K562 (cell line): ENCODE data around the gene CEP76. TPM values are rescaled to one million over a fixed set of nuclear protein-coding genes. Genes with fewer than 3 reads are reported as not detected.

Experiments
- CTBP1 ChIP-seq: fragments of 450-650 bp; IDR thresholded peaks from 2 replicates; pipeline ENCODE4 v1.6.1; 2016; ENCODE audit warnings: borderline replicate concordance
- DDX20 ChIP-seq: fragments of 450-650 bp; IDR thresholded peaks from 2 replicates; pipeline ENCODE4 v1.6.1; 2016; ENCODE audit warnings: missing genetic modification characterization, low read depth, mild to moderate bottlenecking, missing compliant biosample characterization, moderate library complexity
- EZH2 ChIP-seq: IDR thresholded peaks from 2 replicates; pipeline ENCODE4 v1.6.1; 2012; ENCODE audit warnings: low read depth, mild to moderate bottlenecking, inconsistent platforms, low read length, borderline replicate concordance
- GTF2F1 ChIP-seq: IDR thresholded peaks from 2 replicates; pipeline ENCODE4 v1.6.1; 2011; ENCODE audit warnings: low read depth, low read length, improper control_type of control experiment
- HDGF ChIP-seq: fragments of 450-650 bp; IDR thresholded peaks from 2 replicates; pipeline ENCODE4 v1.6.1; 2016
- KDM2B ChIP-seq: fragments of 250-450 bp; sonication (Bioruptor Pico); IDR thresholded peaks from 2 replicates; pipeline ENCODE4 v1.8.0; 2021; ENCODE audit warnings: mild to moderate bottlenecking, moderate library complexity
- MAZ ChIP-seq, 2 experiments: fragments of 450-650 bp in 1 of 2; sonication (generic) in 1 of 2; formaldehyde crosslinking; IDR thresholded peaks in 1 of 2; conservative IDR thresholded peaks in 1 of 2; 2 replicates each; pipeline versions ENCODE4 v1.4.0 to v1.5.0; 2020; ENCODE audit warnings: mild to moderate bottlenecking in 1 of 2, missing genetic modification reagents in 1 of 2
- SMARCB1 ChIP-seq: IDR thresholded peaks from 2 replicates; pipeline ENCODE4 v1.6.1; 2011; ENCODE audit warnings: improper control_type of control experiment, low read depth; ENCODE audit not compliant: insufficient read length
- TARDBP ChIP-seq: fragments of 450-650 bp; IDR thresholded peaks from 2 replicates; pipeline ENCODE4 v1.6.1; 2016
- TOE1 ChIP-seq, 2 experiments: fragments of 450-650 bp in 1 of 2; sonication (generic) in 1 of 2; formaldehyde crosslinking in 1 of 2; IDR thresholded peaks; 2 replicates each; pipeline versions ENCODE4 v1.7.1 to v1.8.0; 2016 to 2022; ENCODE audit warnings: borderline replicate concordance in 2 of 2, mild to moderate bottlenecking in 2 of 2, antibody characterized with exemption in 1 of 2, inconsistent platforms in 1 of 2, low read depth in 1 of 2, missing genetic modification reagents in 1 of 2, moderate library complexity in 1 of 2
- ZBTB7A ChIP-seq: IDR thresholded peaks from 2 replicates; pipeline ENCODE4 v1.6.1; 2011; ENCODE audit warnings: low read depth, mild to moderate bottlenecking, low read length, moderate library complexity, borderline replicate concordance; ENCODE audit not compliant: control insufficient read depth
- ZC3H11A ChIP-seq: IDR thresholded peaks from 2 replicates; pipeline ENCODE4 v1.6.1; 2012; ENCODE audit warnings: low read depth, low read length, improper control_type of control experiment
- ZKSCAN3 ChIP-seq: fragments of 250-450 bp; sonication (Bioruptor Pico); IDR thresholded peaks from 2 replicates; pipeline ENCODE4 v1.4.0; 2020
- polyA plus RNA-seq, 8 experiments: library from polyadenylated mRNA; depleted of rRNA in 4 of 8; stranded (reverse) in 5 of 8; unstranded in 3 of 8; fragments of >200 nt; fragmentation: Nextera tagmentation in 2 of 8; fragmentation: Illumina TruSeq in 1 of 8; extraction: Ambion mirVana in 2 of 8; extraction: Trizol in 1 of 8; gene quantifications; 2 replicates each; pipeline versions ENCODE4 v1.2.1 to v1.2.3, GENCODE V29; 2011 to 2014; ENCODE audit warnings: inconsistent platforms in 1 of 8, missing spikeins in 1 of 8
- total RNA-seq, 7 experiments: library from RNA; depleted of rRNA in 6 of 7; stranded (reverse); fragments of >200 nt in 6 of 7; fragmentation: Illumina TruSeq in 2 of 7; extraction: Trizol in 2 of 7; gene quantifications; 2 replicates each; pipeline versions ENCODE4 v1.2.1 to v1.2.3, GENCODE V29; 2011 to 2021; ENCODE audit warnings: low replicate concordance in 1 of 7
- TF ChIP-seq, protein P1 (sequence below): sonication (generic); formaldehyde crosslinking; IDR thresholded peaks from 2 replicates; pipeline ENCODE4 v1.8.1; 2023; ENCODE audit warnings: missing genetic modification reagents, mild to moderate bottlenecking, borderline replicate concordance
- TF ChIP-seq, protein P2 (sequence below), 2 experiments: IDR thresholded peaks; 2 replicates each; pipeline ENCODE4 v1.6.1; 2012; ENCODE audit warnings: improper control_type of control experiment in 2 of 2, low read depth in 2 of 2, low read length in 2 of 2, borderline replicate concordance in 1 of 2

Gene CEP76
- total and polyA plus RNA-seq, 9 of the 15 experiments (the other 6 are each of a cell fraction or from before 2014, with no cell fraction given) = 5.3 to 27.3 (median 19.3) TPM

GRCh38 chr18:12702221-12703095, at the start of gene CEP76, which contains the start of gene PSMG2 (continued):
- TF ChIP-seq TOE1 (IDR thresholded peaks at IDR 0.05; ENCODE audit: borderline replicate concordance) (peak; percentile 90), TOE1 (CRISPR knock-in tag; IDR thresholded peaks at IDR 0.05; ENCODE audit: borderline replicate concordance, low read depth) (no peak), HDGF (no peak), TARDBP (no peak), ZKSCAN3 (CRISPR knock-in tag) (no peak), MAZ (CRISPR knock-in tag; conservative IDR thresholded peaks at IDR 0.05 in 1 of 2, IDR thresholded peaks at IDR 0.05 in 1 of 2) (peak; percentile 68 to 69; a peak in 3 of 4 replicates), DDX20 (tag) (no peak), ZBTB7A (peak; percentile 88), ZC3H11A (no peak), CTBP1 (peak; percentile 59), SMARCB1 (no peak), GTF2F1 (peak; percentile 50; the same call in 1 of the 2 replicates), EZH2 (no peak), KDM2B (CRISPR knock-in tag) (no peak)
- TF ChIP-seq, protein P1, sequence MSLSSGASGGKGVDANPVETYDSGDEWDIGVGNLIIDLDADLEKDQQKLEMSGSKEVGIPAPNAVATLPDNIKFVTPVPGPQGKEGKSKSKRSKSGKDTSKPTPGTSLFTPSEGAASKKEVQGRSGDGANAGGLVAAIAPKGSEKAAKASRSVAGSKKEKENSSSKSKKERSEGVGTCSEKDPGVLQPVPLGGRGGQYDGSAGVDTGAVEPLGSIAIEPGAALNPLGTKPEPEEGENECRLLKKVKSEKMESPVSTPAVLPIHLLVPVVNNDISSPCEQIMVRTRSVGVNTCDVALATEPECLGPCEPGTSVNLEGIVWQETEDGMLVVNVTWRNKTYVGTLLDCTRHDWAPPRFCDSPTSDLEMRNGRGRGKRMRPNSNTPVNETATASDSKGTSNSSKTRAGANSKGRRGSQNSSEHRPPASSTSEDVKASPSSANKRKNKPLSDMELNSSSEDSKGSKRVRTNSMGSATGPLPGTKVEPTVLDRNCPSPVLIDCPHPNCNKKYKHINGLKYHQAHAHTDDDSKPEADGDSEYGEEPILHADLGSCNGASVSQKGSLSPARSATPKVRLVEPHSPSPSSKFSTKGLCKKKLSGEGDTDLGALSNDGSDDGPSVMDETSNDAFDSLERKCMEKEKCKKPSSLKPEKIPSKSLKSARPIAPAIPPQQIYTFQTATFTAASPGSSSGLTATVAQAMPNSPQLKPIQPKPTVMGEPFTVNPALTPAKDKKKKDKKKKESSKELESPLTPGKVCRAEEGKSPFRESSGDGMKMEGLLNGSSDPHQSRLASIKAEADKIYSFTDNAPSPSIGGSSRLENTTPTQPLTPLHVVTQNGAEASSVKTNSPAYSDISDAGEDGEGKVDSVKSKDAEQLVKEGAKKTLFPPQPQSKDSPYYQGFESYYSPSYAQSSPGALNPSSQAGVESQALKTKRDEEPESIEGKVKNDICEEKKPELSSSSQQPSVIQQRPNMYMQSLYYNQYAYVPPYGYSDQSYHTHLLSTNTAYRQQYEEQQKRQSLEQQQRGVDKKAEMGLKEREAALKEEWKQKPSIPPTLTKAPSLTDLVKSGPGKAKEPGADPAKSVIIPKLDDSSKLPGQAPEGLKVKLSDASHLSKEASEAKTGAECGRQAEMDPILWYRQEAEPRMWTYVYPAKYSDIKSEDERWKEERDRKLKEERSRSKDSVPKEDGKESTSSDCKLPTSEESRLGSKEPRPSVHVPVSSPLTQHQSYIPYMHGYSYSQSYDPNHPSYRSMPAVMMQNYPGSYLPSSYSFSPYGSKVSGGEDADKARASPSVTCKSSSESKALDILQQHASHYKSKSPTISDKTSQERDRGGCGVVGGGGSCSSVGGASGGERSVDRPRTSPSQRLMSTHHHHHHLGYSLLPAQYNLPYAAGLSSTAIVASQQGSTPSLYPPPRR (CRISPR knock-in tag) = no peak
- TF ChIP-seq, protein P2, sequence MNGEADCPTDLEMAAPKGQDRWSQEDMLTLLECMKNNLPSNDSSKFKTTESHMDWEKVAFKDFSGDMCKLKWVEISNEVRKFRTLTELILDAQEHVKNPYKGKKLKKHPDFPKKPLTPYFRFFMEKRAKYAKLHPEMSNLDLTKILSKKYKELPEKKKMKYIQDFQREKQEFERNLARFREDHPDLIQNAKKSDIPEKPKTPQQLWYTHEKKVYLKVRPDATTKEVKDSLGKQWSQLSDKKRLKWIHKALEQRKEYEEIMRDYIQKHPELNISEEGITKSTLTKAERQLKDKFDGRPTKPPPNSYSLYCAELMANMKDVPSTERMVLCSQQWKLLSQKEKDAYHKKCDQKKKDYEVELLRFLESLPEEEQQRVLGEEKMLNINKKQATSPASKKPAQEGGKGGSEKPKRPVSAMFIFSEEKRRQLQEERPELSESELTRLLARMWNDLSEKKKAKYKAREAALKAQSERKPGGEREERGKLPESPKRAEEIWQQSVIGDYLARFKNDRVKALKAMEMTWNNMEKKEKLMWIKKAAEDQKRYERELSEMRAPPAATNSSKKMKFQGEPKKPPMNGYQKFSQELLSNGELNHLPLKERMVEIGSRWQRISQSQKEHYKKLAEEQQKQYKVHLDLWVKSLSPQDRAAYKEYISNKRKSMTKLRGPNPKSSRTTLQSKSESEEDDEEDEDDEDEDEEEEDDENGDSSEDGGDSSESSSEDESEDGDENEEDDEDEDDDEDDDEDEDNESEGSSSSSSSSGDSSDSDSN (IDR thresholded peaks at IDR 0.05; ENCODE audit: borderline replicate concordance in 1 of 2, low read depth in 2 of 2, low read length in 2 of 2) = peak; percentile 94 to 98
